Neural cell (in vitro differentiated cells): Measurements from ENCODE around the gene CPVL. TPM values are rescaled to one million over a fixed set of nuclear protein-coding genes. Genes with fewer than 3 reads are reported as not detected.

Experiments
- H2AFZ ChIP-seq: fragments of 200-600, 300-800 bp; sonication (generic), shearing (Covaris generic); 2 replicates; pipeline ENCODE4 v1.6.0; 2014; ENCODE audit warnings: low read depth, mild to moderate bottlenecking, antibody characterized with exemption, low read length, moderate library complexity
- H3F3A ChIP-seq: fragments of 200-600 bp; shearing (Covaris generic); 2 replicates; pipeline ENCODE4 v1.6.1; 2016; ENCODE audit warnings: mild to moderate bottlenecking, moderate library complexity, mixed read lengths, antibody characterized with exemption, low read length; ENCODE audit not compliant: insufficient read depth, poor library complexity, severe bottlenecking
- H3K27ac ChIP-seq: fragments of 200-600, 300-800 bp; sonication (generic), shearing (Covaris generic); 2 replicates; pipeline ENCODE4 v1.5.1; 2014; ENCODE audit warnings: mild to moderate bottlenecking, low read length, moderate library complexity
- H3K27me3 ChIP-seq: fragments of 300-800, 200-600 bp; sonication (generic), shearing (Covaris generic); 2 replicates; pipeline ENCODE4 v1.6.0; 2014; ENCODE audit warnings: mild to moderate bottlenecking, low read depth, low read length, moderate library complexity; ENCODE audit not compliant: insufficient read depth
- H3K36me3 ChIP-seq: fragments of 300-800, 200-600 bp; sonication (generic), shearing (Covaris generic); 2 replicates; pipeline ENCODE4 v1.5.1; 2014; ENCODE audit warnings: mild to moderate bottlenecking, antibody characterized with exemption, low read length, moderate library complexity; ENCODE audit not compliant: insufficient read depth
- H3K4me2 ChIP-seq: fragments of 300-800, 200-600 bp; sonication (generic), shearing (Covaris generic); 2 replicates; pipeline ENCODE4 v1.6.0; 2014; ENCODE audit warnings: mild to moderate bottlenecking, low read length
- H3K4me3 ChIP-seq: fragments of 300-800, 200-600 bp; sonication (generic), shearing (Covaris generic); 2 replicates; pipeline ENCODE4 v1.5.1; 2014; ENCODE audit warnings: mild to moderate bottlenecking, low read length, moderate library complexity
- H3K79me2 ChIP-seq: fragments of 200-600 bp; shearing (Covaris generic); replicated peaks from 2 replicates; pipeline ENCODE4 v1.6.0; 2014; ENCODE audit warnings: mild to moderate bottlenecking, low read length, moderate library complexity; ENCODE audit not compliant: insufficient read depth
- H3K9ac ChIP-seq: fragments of 300-800, 200-600 bp; sonication (generic), shearing (Covaris generic); 2 replicates; pipeline ENCODE4 v1.6.1; 2016; ENCODE audit warnings: mild to moderate bottlenecking, low read length, mixed read lengths
- H3K9me2 ChIP-seq: fragments of 200-600 bp; shearing (Covaris generic); 2 replicates; pipeline ENCODE4 v1.6.1; 2016; ENCODE audit warnings: mild to moderate bottlenecking, low read length, mixed read lengths; ENCODE audit not compliant: insufficient read depth
- H3K9me3 ChIP-seq: fragments of 200-600, 300-800 bp; sonication (generic), shearing (Covaris generic); 2 replicates; pipeline ENCODE4 v1.6.1; 2016; ENCODE audit warnings: mild to moderate bottlenecking, mixed run types, low read length, moderate library complexity, mixed read lengths
- H4K20me1 ChIP-seq: fragments of 200-600 bp; shearing (Covaris generic); 2 replicates; pipeline ENCODE4 v1.6.1; 2016; ENCODE audit warnings: mild to moderate bottlenecking, mixed run types; ENCODE audit not compliant: insufficient read depth
- EP300 ChIP-seq: fragments of 450-650 bp; conservative IDR thresholded peaks from 2 replicates; pipeline ENCODE4 v1.6.1; 2014; ENCODE audit warnings: antibody characterized with exemption, mild to moderate bottlenecking, moderate library complexity; ENCODE audit not compliant: poor library complexity, severe bottlenecking
- EZH2 ChIP-seq: fragments of 200-600, 300-800 bp; shearing (Covaris generic), sonication (generic); IDR thresholded peaks from 2 replicates; pipeline ENCODE4 v1.6.1; 2014; ENCODE audit warnings: antibody characterized with exemption, low read length, borderline replicate concordance, mild to moderate bottlenecking; ENCODE audit not compliant: insufficient read depth, poor library complexity, severe bottlenecking
- MXI1 ChIP-seq: fragments of 450-650 bp; conservative IDR thresholded peaks from 2 replicates; pipeline ENCODE4 v1.6.1; 2014; ENCODE audit warnings: antibody characterized with exemption, mild to moderate bottlenecking; ENCODE audit not compliant: poor library complexity, severe bottlenecking
- POLR2AphosphoS5 ChIP-seq: IDR thresholded peaks from 2 replicates; pipeline ENCODE4 v1.6.1; 2012
- RAD21 ChIP-seq: fragments of 450-650 bp; conservative IDR thresholded peaks from 2 replicates; pipeline ENCODE4 v1.6.1; 2014; ENCODE audit warnings: antibody characterized with exemption, mild to moderate bottlenecking, moderate library complexity
- REST ChIP-seq: IDR thresholded peaks from 2 replicates; pipeline ENCODE4 v1.6.1; 2012; ENCODE audit warnings: borderline replicate concordance
- SMC3 ChIP-seq: fragments of 450-650 bp; conservative IDR thresholded peaks from 2 replicates; pipeline ENCODE4 v1.6.1; 2014; ENCODE audit warnings: antibody characterized with exemption, mild to moderate bottlenecking, moderate library complexity; ENCODE audit not compliant: poor library complexity
- TAF1 ChIP-seq: IDR thresholded peaks from 2 replicates; pipeline ENCODE4 v1.6.1; 2012; ENCODE audit warnings: low read depth
- polyA plus RNA-seq: library from polyadenylated mRNA; depleted of rRNA; stranded (reverse); fragments of >200 nt; gene quantifications from 2 replicates; pipeline ENCODE4 v1.2.3, GENCODE V29; 2014
- TF ChIP-seq, protein P1 (sequence below): fragments of 450-650 bp; IDR thresholded peaks from 2 replicates; pipeline ENCODE4 v1.5.1; 2014; ENCODE audit warnings: antibody characterized with exemption, mild to moderate bottlenecking, moderate library complexity; ENCODE audit not compliant: poor library complexity, severe bottlenecking

CPVL gene
- polyA plus RNA-seq, 1 donor from 2014 or later: 13.0 TPM

DNA sequence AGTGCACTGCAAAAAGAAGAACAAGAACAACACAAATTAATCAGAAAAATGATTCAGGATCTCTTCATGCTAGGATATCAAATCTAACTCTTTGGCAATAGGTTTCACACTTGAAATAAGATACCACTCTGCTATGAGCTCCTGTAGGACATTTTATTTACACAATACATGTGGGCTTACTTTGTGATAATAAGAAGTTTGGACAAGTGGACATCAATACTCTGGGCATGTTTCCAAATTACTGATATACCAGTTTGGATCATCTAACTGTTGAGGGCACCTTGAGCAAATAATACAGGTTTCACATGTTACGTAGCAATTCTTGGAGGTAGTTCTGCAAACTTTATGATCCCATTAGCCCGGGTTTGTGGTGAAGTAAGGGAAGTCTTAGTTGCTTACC is 59.8 kb downstream of the CPVL start:
- Histone ChIP-seq H3K79me2 (no peaks in the 10 kb centered on the region), H3K27me3 (no peaks in the 10 kb centered on the region), H3K9ac (no peak overlapping the region), H2AFZ (no peak overlapping the region), H4K20me1 (no peaks in the 10 kb centered on the region), H3K36me3 (no peaks in the 10 kb centered on the region), H3K9me3 (no peaks in the 10 kb centered on the region), H3F3A (no peaks in the 10 kb centered on the region), H3K9me2 (no peaks in the 10 kb centered on the region), H3K4me2 (no peak overlapping the region), H3K4me3 (no peak overlapping the region), H3K27ac (no peak overlapping the region)
- TF ChIP-seq MXI1 (no peak), POLR2AphosphoS5 (no peak), EZH2 (no peak), SMC3 (no peak), RAD21 (no peak), EP300 (no peak), REST (no peak), TAF1 (no peak)
- TF ChIP-seq, protein P1, sequence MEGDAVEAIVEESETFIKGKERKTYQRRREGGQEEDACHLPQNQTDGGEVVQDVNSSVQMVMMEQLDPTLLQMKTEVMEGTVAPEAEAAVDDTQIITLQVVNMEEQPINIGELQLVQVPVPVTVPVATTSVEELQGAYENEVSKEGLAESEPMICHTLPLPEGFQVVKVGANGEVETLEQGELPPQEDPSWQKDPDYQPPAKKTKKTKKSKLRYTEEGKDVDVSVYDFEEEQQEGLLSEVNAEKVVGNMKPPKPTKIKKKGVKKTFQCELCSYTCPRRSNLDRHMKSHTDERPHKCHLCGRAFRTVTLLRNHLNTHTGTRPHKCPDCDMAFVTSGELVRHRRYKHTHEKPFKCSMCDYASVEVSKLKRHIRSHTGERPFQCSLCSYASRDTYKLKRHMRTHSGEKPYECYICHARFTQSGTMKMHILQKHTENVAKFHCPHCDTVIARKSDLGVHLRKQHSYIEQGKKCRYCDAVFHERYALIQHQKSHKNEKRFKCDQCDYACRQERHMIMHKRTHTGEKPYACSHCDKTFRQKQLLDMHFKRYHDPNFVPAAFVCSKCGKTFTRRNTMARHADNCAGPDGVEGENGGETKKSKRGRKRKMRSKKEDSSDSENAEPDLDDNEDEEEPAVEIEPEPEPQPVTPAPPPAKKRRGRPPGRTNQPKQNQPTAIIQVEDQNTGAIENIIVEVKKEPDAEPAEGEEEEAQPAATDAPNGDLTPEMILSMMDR: no peak

- Histone ChIP-seq H3K27ac (no peak overlapping the region), H3K36me3 (no peaks in the 10 kb centered on the region), H3K9me2 (no peaks in the 10 kb centered on the region), H2AFZ (no peak overlapping the region), H4K20me1 (no peaks in the 10 kb centered on the region), H3K9me3 (no peaks in the 10 kb centered on the region), H3K79me2 (no peaks in the 10 kb centered on the region), H3K4me2 (no peak overlapping the region), H3K9ac (no peak overlapping the region), H3K4me3 (no peak overlapping the region), H3K27me3 (no peaks in the 10 kb centered on the region), H3F3A (no peaks in the 10 kb centered on the region)
- TF ChIP-seq EP300 (no peak), SMC3 (no peak), REST (no peak), RAD21 (no peak), TAF1 (no peak), MXI1 (no peak), POLR2AphosphoS5 (no peak), EZH2 (no peak)
- TF ChIP-seq, protein P1: no peak
Measured at GRCh38 chr7:29084832-29085231, 61.5 kb downstream of the CPVL start.
